ENCODE data around the gene KCNG3. TPM values are rescaled to one million over a fixed set of nuclear protein-coding genes. Genes with fewer than 3 reads are reported as not detected.

The KCNG3 gene
- total and polyA plus RNA-seq, 7 donors = not detected

GRCh38 chr2:42459296-42459695 is 34.5 kb downstream of the KCNG3 start:
- ATAC-seq = no peak
- 73 to 85% (median 75%) methylated on average over 3 of the region's 3 CpGs for WGBS, 3 donors

GRCh38 chr2:42458396-42458795 is 35.4 kb downstream of the KCNG3 start:
- peaks cover 0 to 3% (median 2%) of the 10 kb centered on the region in 3 donors for H3K27me3 ChIP-seq (ENCODE audit: insufficient read depth in 3 of 3, low read length in 2 of 3)
- TF ChIP-seq CTCF (IDR thresholded peaks at IDR 0.05) = no peak
- H3K27ac ChIP-seq = no peak overlapping the region
- H3K4me1 ChIP-seq = no peaks in the 10 kb centered on the region
- 72 to 80% (median 79%) methylated on average over 1 of the region's 1 CpG for WGBS, 3 donors
- DNase-seq (no peak), ATAC-seq (no peak)
- H3K9me3 ChIP-seq = no peaks in the 10 kb centered on the region
- intact Hi-C loops (cut with DNase I) = no loop called here
- no peak overlapping the region for H3K4me3 ChIP-seq
- H3K36me3 ChIP-seq (ENCODE audit: insufficient read depth in 1 of 2, low read depth in 1 of 2) = no peaks in the 10 kb centered on the region

More at GRCh38 chr2:42459296-42459695, 34.5 kb downstream of the KCNG3 start:
- H3K4me3 ChIP-seq = no peak overlapping the region
- intact Hi-C loops (cut with DNase I) = no loop called here
- no peak for TF ChIP-seq CTCF (IDR thresholded peaks at IDR 0.05)
- no peaks in the 10 kb centered on the region for H3K36me3 ChIP-seq (ENCODE audit: insufficient read depth in 1 of 2, low read depth in 1 of 2)
- no peak for DNase-seq
- H3K9me3 ChIP-seq = no peaks in the 10 kb centered on the region
- H3K4me1 ChIP-seq = no peaks in the 10 kb centered on the region
- H3K27ac ChIP-seq = no peak overlapping the region
- H3K27me3 ChIP-seq (ENCODE audit: insufficient read depth in 3 of 3, low read length in 2 of 3) = peaks cover 0 to 3% (median 2%) of the 10 kb centered on the region in 3 donors

- no peak overlapping the region for H3K4me3 ChIP-seq
- H3K4me1 ChIP-seq = no peaks in the 10 kb centered on the region
- intact Hi-C loops (cut with DNase I) = no loop called here
- no peak for DNase-seq
- TF ChIP-seq CTCF (IDR thresholded peaks at IDR 0.05) = no peak
- H3K36me3 ChIP-seq (ENCODE audit: insufficient read depth in 1 of 2, low read depth in 1 of 2) = no peaks in the 10 kb centered on the region
- H3K9me3 ChIP-seq = no peaks in the 10 kb centered on the region
- WGBS, 3 donors = 59 to 69% (median 67%) methylated on average over 6 of the region's 6 CpGs
- no peak overlapping the region for H3K27ac ChIP-seq
- peaks cover 0 to 3% (median 2%) of the 10 kb centered on the region in 3 donors for H3K27me3 ChIP-seq (ENCODE audit: insufficient read depth in 3 of 3, low read length in 2 of 3)
- ATAC-seq = no peak
These were observed 36.8 kb downstream of the KCNG3 start for GRCh38 chr2:42457011-42457410.

GRCh38 chr2:42456126-42456839 is 37.5 kb downstream of the KCNG3 start:
- no peaks in the 10 kb centered on the region for H3K36me3 ChIP-seq (ENCODE audit: insufficient read depth in 1 of 2, low read depth in 1 of 2)
- H3K27ac ChIP-seq = no peak overlapping the region
- H3K27me3 ChIP-seq (ENCODE audit: insufficient read depth in 3 of 3, low read length in 2 of 3) = peaks cover 0 to 3% (median 2%) of the 10 kb centered on the region in 3 donors
- no peak for TF ChIP-seq CTCF (IDR thresholded peaks at IDR 0.05)
- 66 to 80% (median 69%) methylated on average over 3 of the region's 3 CpGs for WGBS, 3 donors
- no peaks in the 10 kb centered on the region for H3K9me3 ChIP-seq
- ATAC-seq = no peak
- H3K4me1 ChIP-seq = no peaks in the 10 kb centered on the region
- intact Hi-C loops (cut with DNase I) = no loop called here
- no peak for DNase-seq
- no peak overlapping the region for H3K4me3 ChIP-seq

GRCh38 chr2:42452545-42452944 is 41.2 kb downstream of the KCNG3 start:
- intact Hi-C loops (cut with DNase I) = no loop called here
- H3K4me3 ChIP-seq = no peak overlapping the region
- ATAC-seq = no peak
- H3K4me1 ChIP-seq = no peaks in the 10 kb centered on the region
- no peak for TF ChIP-seq CTCF (IDR thresholded peaks at IDR 0.05)
- no peaks in the 10 kb centered on the region for H3K27me3 ChIP-seq (ENCODE audit: insufficient read depth in 3 of 3, low read length in 2 of 3)
- H3K27ac ChIP-seq = no peak overlapping the region
- no peak for DNase-seq
- no peaks in the 10 kb centered on the region for H3K36me3 ChIP-seq (ENCODE audit: insufficient read depth in 1 of 2, low read depth in 1 of 2)
- WGBS, 3 donors = 74 to 94% (median 91%) methylated on average over 2 of the region's 2 CpGs
- no peaks in the 10 kb centered on the region for H3K9me3 ChIP-seq
